Measurements from ENCODE around the gene MMD.

The MMD gene

GRCh38 chr17:55342800-55343585, 78.6 kb downstream of the MMD start:
- Mint-ChIP-seq H3K27ac (no peak overlapping the region), H3K4me3 (no peak overlapping the region), H3K36me3 (ENCODE audit: low read depth) (no peaks in the 10 kb centered on the region)

More at GRCh38 chr17:55342800-55343585, 78.6 kb downstream of the MMD start:
- peaks cover 26% of the 10 kb centered on the region for H3K27me3 Mint-ChIP-seq
- peaks cover 4% of the 10 kb centered on the region for H3K9me3 Mint-ChIP-seq
- peaks cover 40% of the 10 kb centered on the region for H3K4me1 Mint-ChIP-seq (ENCODE audit: low read depth)

Measured in stimulated activated naive CD8-positive, alpha-beta T cell treated with anti-CD3 and anti-CD28 coated beads, Interleukin-15, Interleukin-2, amounts not matched to agents 100 ng/mL and 50 ng/mL, for 24 hours (primary cell).